Left cardiac atrium (tissue), 4 donors: ENCODE results near the gene XBP1. TPM values are rescaled to one million over a fixed set of nuclear protein-coding genes. Genes with fewer than 3 reads are reported as not detected.
"Not testable (repeated sequence)": the region's sequence is repeated elsewhere in the genome, so short reads cannot be mapped to it uniquely, and the experiment has no call there.

Experiments
- ATAC-seq, 2 donors: fragments of 200-7000 bp; cut with Tn5 transposase; one replicate each; pipeline ENCODE4 v1.9.1; 2020; ENCODE audit warnings: mild to moderate bottlenecking in 2 of 2, moderate library complexity in 2 of 2
- DNase-seq: peaks from one replicate; pipeline ENCODE4 v3.0.0-alpha.2; 2020
- intact Hi-C, 2 donors: fragments of 100-400 bp; cut with DNase I; formaldehyde crosslinking; loops; one replicate each; pipeline versions ENCODE4 v1.14.1 to v1.15.1; 2022 to 2023
- total RNA-seq, 2 donors: library from RNA; stranded (reverse); fragmentation: NEBNext Ultra II Directional; extraction: Animal tissue kit (Norgen Biotek cat#: 25700); gene quantifications; one replicate each; pipeline ENCODE4 v1.2.1, GENCODE V29; 2021
- donor health status: DM: no; HTN: yes; CAD: no.
- donor health status: DM: no; HTN: yes; CAD: no; lungs with severe emphysema.
- donor health status: DM: yes; HTN: yes; CAD: no.
- donor health status: Dilated cardiomyopathy.

XBP1 gene
- total RNA-seq, 2 donors from 2014 or later = 74.8 to 144 TPM

DNA sequence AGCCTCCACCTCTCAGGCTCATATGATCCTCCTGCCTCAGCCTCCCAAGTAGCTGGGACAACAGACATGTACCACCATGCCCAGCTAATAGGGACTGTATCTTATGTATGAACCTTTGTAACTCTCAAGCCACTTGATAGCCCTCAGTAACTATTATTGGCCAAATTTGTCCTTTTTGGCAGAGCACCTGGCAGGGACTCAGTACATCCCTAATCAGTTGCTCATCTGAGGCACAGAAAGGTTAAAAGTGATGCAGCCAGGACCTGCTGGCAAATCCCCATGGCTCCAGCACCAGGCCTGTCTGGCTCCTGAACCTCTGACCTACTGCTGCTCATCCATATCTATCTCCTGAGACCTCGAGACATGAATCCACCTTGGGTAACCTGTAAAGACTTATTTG is 21.1 kb upstream of the XBP1 start:
- intact Hi-C loops = no loop called here
- ATAC-seq = no peak
- DNase-seq = no peak

DNA sequence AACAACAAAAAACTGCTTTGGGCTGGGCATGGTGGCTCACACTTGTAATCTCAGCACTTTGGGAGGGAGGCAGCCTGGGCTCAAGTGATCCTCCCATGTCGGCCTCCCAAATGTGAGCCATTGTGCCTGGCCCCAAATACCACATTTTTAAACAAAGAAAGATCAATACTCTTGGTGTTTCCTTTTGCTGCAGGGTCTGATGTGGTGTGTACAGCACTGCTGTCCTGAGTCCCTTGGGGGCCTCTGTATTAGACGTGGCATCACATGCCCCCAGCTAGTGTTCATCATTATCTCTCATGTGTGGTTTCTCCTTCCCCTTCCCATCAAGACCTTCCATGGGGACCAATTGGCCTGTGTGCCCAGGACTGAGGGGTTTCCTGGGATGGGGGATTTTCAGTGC is 20.5 kb upstream of the XBP1 start:
- ATAC-seq = no peak
- intact Hi-C loops = no loop called here
- DNase-seq = no peak

DNA sequence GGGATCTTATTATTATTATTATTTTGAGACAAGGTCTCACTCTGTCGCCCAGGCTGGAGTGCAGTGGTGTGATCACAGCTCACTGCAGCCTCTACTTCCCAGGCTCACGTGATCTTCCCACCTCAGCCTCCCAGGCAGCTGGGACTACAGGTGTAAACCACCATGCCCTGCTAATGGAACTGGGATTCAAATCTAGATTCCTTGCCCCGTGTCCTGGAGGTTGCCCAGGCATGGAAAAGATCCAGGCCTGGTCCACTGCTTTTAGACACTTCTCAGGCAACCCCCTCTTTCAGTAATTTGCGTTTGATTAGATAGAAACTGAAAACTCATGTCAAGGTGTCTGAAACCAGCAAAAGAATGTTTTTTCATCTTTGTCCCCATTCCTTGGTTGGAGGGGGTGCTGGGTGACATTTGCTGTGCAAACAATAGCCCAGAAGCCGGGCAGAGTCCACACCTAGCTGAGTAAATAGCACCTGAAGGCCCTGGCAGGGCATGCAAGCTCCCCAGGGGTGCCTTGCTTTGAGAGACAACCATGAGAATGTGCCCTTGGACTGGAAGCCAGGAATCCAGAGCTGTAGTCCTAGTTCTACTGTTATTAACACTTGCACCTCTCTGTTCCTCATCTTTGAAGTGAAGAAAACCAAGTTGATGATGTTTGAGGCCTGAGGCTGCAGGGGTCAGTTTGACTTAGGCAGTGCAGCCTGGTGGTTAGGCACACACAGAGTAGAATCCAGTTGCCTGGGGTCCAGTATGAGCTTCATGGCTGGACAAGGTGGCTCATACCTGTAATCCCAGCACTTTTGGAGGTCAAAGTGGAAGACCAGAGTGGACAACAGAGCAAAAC is 19.1 kb upstream of the XBP1 start:
- intact Hi-C loops = no loop called here
- DNase-seq (no peak), ATAC-seq (no peak)

DNA sequence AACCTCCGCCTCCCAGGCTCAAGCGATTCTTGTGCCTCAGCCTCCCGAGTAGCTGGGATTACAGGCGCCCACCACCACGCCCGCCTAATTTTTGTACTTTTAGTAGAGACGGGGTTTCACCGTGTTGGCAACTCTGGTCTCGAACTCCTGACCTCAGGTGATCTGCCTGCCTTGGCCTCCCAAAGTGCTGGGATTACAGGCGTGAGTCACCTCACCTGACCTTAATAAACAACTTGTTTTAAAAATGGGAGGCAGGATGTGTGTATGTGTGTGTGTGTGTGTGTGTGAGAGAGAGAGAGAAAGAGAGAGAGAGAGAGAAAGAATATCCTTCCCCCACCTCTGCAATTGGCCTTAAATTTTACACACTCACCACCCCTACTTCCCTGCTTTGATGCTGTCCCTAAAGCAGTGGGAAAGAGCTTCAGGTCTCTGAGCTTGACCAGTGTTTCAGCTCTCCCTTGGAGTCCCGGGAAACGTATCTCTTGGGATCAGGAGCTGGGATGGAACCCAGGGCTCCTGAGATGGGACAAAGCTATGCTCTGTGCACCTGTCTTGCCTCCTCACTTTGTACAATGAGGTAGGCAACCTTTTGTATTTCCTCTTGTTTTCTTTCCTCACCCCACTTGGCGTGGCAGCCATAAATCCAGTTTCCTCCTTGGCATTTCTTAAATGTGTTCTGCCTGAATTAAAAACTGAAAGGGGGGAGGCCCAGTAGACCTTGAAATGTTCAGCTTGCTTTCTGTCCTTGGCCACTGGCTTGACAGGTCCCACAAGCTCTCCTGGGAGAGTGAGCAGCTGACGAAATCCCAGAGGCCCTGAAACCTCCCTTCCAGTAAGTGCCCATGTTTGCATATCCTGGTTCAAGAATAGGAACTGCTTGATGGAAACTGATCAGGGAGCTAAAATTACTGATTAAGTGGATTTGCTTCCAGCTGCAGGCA is 17.8 kb upstream of the XBP1 start:
- ATAC-seq = peak; percentile 51 to 54
- DNase-seq = no peak
- intact Hi-C loops = no loop called here

DNA sequence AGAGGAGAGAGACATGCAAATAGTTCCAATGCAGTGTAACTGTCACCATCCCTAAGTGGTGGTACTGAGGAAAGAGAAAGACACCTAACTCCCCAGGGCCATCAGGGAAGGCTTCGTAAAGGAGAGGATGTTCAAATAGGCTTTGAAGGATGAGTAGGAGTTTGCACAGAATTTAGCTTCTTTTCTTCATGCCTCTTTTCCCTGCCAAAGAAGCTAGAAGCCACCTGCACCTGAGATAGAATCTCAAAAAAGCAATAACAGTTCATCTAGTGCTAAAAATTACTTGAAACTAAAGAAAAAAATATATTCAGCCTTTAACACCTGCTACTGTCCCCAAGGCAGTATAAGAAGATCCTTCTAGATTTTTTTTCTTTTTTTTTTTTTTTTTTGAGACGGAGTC is 16.7 kb upstream of the XBP1 start:
- DNase-seq (no peak), ATAC-seq (no peak)
- intact Hi-C loops = no loop called here

DNA sequence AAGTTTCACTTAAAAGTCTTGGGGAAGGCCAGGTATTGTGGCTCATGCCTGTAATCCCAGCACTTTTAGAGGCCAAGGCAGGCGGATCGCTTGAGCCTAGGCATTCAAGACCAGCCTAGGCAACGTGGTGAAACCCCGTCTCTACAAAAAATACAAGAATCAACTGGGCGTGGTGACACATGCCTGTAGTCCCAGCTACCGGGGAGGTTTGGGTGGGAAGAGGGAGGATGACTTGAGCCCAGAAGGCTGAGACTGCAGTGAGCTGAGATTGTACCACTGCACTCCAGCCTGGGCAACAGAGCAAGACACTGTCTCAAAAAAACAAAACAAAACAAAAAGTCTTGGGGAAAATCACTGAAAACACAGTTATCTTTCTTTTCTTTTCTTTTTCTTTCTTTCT is 15.4 kb upstream of the XBP1 start:
- intact Hi-C loops = no loop called here
- ATAC-seq (no peak), DNase-seq (no peak)

DNA sequence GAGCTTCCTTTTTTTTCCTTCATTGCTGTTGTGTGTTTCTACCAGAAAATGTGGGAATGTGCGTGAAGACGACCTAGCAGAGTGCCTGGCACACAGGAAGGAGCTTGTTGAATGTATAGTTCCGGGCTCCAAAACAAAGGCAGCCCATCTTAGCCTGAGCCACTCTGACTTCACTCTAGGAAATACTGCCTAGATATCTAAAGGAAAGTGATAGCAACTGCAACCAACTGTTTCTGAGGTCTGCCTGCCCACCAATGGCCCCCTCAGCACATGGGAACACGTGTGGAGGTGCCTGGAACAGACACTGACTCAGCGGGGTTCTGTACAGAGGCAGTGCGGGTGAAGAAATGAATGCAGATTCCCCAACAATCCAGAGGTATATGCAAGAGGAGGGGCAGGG is 14.7 kb upstream of the XBP1 start:
- no peak for DNase-seq
- ATAC-seq = no peak
- intact Hi-C loops = no loop called here

DNA sequence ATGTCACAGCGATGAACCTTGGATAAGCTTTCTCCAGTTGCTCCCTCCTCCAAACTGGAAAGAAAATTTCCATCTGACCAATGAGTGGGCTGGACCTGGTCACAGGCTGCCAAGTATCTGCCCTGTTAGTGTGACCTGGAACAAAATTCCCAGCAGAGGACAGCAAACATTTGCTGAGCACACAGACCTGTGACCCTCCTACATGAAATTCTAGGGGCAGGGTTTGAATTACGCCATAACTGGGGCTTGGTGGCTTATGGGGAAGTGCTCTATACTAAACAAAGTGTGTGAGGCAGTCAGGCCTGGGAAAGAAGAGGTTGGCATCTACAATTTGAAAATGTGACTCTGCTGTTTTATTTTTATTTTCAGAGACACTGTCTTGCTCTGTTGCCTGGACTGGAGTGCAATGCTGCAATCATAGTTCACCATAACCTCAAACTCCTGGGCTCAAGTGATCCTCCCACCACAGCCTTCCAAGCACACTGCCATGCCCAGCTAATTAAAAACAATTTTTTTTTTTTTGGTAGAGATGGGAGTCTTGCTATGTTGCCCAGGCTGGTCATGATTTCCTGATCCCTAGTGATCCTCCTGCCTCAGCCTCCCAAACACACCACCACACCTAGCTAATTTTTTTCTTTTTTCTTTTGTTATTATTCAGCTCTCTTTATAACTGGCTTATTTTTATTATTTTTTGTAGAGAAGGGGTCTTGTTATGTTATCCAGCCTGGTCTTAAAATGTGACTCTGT is 13.6 kb upstream of the XBP1 start:
- peak; percentile 62 to 66 for ATAC-seq
- peak; percentile 34 for DNase-seq
- intact Hi-C loops = no loop called here

DNA sequence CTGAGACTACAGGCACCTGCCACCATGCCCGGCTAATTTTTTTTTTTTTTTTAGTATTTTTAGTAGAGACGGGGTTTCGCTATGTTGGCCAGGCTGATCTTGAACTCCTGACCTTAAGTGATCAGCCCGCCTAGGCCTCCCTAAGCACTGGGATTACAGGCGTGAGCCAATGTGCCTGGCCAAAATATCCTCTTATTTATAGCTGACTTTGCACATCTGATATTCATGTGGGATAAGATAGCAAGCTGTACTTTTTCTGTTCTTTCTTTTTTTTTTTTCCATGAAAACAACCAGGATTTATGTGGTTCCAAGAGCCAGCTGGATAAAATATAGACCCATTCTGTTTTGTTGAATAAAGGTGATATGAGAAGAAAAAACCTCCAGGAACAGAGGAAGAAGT is 12.1 kb upstream of the XBP1 start:
- ATAC-seq (no peak), DNase-seq (no peak)
- intact Hi-C loops = no loop called here

DNA sequence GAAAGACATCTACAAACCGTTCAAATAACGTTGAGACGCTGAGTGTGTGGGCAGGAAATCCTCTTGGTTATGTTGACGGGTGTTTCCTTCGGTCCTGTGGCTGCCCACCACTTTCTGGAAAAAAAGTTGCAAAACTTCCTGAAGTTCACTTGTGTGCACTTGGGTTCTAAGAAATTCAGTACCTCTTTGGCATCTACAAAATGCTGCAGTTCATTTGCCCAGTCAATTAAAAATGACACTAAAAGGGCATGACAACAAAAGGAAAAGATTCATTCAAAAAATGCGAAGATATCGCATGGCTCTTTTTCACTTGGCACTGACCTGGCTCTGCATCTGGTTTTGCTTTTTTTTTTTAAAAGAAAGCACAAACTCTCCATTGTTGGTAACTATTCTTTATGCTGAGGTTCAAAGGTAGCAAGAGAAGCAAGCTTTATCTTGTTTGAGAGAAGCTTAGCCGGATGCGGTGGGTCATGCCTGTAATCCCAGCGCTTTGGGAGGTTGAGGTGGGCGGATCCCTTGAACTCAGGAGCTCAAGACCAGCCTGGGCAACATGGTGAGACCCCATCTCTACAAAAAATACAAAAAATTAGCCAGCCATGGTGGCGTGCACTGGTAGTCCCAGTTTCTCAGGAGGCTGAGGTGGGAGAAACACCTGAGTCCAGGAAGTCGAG is 10.6 kb upstream of the XBP1 start:
- ATAC-seq = peak; percentile 36 to 40
- intact Hi-C loops = no loop called here
- no peak for DNase-seq

DNA sequence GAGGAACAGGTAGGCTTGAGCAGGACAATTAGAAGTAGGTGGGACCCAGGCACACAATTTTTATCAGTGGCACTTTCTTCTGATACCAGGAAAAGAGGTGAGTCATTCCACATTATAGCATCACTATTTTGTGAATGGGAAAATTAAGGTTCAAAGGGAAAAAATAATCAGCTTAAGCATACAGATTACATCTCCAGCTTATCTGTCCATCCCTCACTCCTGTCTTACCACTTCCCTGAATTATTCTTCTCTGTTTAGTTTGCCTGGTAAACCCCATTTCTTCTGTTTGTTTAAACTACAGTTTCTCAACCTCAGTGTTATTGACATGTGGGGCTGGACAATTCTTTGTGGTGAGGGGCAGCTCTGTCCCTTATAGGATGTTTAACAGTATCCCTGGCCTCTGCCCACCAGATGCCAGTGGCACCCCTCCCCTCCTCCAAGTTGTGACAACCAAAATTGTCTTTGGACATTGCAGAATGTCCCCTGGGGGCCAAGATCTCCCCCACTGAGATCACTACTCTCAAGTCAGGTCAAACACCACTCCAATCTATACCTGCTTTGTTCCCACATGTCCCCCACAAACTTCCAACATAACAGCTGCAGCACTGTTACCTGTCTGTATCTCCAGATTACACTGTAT is 8.5 kb upstream of the XBP1 start:
- DNase-seq = no peak
- intact Hi-C loops = no loop called here
- no peak for ATAC-seq

DNA sequence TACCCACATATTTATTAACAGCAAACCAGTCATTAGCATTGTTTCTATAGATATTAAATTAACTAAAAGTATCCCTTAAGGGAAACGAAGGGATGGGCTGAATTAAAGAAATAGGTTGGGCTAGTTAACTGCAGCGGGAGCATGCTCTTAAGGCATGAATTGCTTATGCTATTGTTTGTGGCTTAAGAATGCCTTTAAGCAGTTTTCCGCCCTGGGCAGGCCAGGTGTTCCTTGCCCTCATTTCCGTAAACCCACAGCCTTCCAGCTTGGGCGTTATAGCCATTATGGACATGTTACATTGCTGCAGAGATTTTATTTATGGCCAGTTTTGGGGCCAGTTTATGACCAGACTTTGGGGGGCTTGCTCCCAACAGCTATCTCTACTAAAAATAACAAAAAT is 5.1 kb upstream of the XBP1 start:
- intact Hi-C loops, ATAC-seq, DNase-seq: not testable (repeated sequence)

DNA sequence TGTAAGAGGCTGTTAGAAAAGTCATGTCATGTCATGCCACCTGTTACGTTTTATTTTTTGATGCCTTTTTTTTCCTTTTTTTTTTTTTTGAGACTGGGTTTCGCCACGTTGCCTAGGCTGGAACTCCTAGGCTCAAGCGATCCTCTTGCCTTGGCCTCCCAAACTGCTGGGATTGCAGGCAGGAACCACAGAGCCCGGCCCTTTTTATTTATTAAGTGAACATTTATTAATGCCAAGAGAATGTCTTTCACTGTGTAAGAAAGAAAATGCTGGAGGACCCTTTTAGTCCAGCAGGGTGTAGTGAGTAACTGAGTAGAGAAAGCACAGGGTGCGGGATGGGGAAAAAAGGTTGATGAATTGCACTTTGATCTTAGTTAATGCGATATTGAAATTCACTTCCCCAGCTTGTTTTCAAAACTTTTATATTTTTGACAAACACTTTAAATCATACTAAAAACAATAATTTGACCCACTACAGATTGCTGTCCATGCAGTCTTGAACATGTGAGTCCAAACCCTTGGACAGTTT is 2.3 kb upstream of the XBP1 start:
- no peak for ATAC-seq
- no peak for DNase-seq
- intact Hi-C loops = loop anchor here in 1 of 2 donors (5.0 kb wide), 1 partner anchor 60 kb away; the partner anchor contains the start of genes CHEK2 and HSCB

DNA sequence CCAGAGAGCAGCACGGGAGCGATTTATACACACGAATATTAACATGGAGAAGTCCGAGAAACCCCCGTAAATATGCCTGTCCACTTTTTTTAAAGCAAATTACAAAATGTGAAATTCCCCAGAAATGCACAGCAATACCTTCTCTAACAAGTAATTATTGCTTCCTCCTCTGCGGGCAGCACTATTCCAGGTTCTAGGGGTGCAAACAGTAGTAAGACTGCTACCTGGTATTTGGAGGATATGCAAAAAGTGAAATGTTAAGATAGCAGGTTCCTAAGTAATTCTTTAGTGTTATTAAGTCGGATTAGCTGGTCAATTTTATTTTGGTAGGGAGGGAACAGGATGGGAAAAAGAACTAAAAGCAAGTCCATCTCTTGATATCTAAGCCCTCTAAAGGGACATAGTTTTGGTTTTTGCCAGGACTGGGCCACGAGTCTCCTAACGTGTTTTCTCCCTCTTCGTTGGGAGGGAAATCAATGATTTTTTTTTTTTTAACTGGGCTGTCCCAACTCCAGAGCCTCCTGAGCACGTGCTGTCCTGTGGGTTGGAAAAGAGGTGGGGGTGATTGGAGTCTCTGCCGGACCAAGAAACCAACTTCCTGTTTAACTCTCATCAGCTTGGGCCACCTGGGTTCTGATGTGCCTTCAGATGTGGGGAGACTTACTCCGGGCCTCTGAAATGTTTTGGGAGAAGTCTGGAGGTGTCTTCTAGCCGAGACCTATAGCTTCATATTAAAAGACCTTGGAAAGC is 1.7 kb upstream of the XBP1 start:
- intact Hi-C loops = loop anchor here in 1 of 2 donors (5.0 kb wide), 1 partner anchor 60 kb away; the partner anchor contains the start of genes CHEK2 and HSCB
- DNase-seq = no peak
- ATAC-seq = no peak

DNA sequence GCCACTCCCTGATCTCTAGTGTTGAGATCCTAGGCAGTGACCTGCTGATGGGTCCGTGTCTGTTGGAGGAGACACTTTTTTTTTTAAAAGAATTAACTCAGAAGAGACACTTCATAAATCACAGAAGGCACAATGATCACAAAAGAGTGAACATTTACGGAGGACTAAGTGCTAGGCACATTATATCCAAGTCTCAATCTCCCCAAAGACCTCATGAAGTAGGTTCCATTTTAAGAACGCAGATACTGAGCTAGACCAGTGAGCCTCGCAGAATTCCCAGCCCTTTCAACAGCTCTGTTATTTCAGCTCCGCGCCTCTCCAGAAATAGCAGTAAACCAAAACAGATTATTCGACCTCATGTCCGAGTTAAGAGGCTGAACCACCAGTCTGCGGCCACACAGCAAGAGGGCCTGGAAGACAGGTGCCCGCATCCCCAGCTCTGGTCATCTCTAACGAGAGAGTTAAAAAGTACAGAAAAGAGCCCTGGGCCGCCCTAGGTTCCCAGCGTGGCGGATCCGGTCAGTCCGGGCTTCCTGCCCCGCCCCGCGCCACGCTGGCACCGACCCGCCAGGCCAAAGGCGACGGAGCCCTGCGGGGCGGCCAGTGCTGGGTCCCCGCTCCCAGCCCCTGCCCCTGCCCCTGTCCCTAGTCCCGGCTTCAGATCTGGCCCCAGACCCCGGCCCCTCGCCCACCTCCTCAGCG is 612 bp downstream of the XBP1 start:
- ATAC-seq (peak; percentile 84 to 90), DNase-seq (peak; percentile 84)
- intact Hi-C loops = loop anchor here in 1 of 2 donors (5.0 kb wide), 1 partner anchor 57 kb away; the partner anchor contains the start of genes CHEK2 and HSCB

DNA sequence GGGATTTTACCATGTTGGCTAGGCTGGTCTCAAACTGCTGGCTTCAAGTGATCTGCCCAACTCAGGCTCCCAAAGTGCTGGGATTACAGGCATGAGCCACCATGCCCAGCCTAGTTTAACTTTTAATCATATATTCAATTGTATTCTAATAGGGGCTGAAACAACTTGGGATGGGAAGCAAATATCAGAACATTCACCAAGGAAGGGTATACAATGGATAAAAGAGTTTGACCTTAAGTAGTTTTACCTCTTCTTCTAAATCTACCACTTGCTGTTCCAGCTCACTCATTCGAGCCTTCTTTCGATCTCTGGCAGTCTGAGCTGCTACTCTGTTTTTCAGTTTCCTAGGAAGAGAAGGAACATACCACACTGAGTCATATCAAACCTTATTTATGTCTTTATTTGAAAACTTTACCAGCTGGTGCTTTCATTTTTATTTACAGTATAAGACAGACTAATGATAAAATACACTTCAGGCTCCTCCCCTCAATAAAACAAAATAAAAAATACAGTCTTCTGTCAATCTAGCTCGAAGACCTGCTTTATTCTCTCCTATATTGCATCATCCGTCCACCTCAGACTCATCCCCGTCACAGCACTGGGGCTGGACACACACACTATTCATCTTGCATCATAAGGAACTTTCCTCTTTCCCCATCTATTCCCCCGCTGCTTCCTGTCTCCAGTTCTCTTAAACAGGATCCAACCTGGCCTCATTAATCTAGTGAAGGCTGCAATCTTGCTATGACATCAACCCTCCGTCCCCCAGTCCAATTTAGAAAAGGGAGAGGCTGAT is 1.4 kb downstream of the XBP1 start:
- ATAC-seq = peak; percentile 20 to 57
- intact Hi-C loops = no loop called here
- peak; percentile 44 for DNase-seq
